Activated naive CD8-positive, alpha-beta T cell treated with anti-CD3 and anti-CD28 coated beads, Interleukin-2, amount 10 ng/mL, durations not matched to agents 7 days and 5 days (primary cell): Measurements from ENCODE around the gene TLCD3B. TPM values are rescaled to one million over a fixed set of nuclear protein-coding genes. Genes with fewer than 3 reads are reported as not detected.
A peak's percentile ranks its signal among the peaks of the same experiment; 100 is the strongest.

Experiments
- ATAC-seq: fragments of 150-1000 bp; cut with Tn5 transposase; one replicate; pipeline ENCODE4 v1.10.0; 2021; ENCODE audit warnings: low read depth, moderate library complexity
- POLR2A ChIA-PET: fragments of 350-600 bp; sonication (Branson Sonifier 250); formaldehyde crosslinking; loops from one replicate; lab custom pipeline; 2021; ENCODE audit warnings: antibody characterized with exemption; lab: Charles Lee
- DNase-seq: peaks from one replicate; pipeline ENCODE4 v3.0.0; 2021
- H3K27ac Mint-ChIP-seq: one replicate; pipeline ENCODE4 v1.8.0; 2022; ENCODE audit warnings: mild to moderate bottlenecking, mixed read lengths
- H3K27me3 Mint-ChIP-seq: one replicate; pipeline ENCODE4 v1.8.0; 2022; ENCODE audit warnings: mild to moderate bottlenecking, moderate library complexity, mixed read lengths
- H3K36me3 Mint-ChIP-seq: one replicate; pipeline ENCODE4 v1.8.0; 2021; ENCODE audit warnings: mild to moderate bottlenecking, mixed read lengths
- H3K4me1 Mint-ChIP-seq: one replicate; pipeline ENCODE4 v1.8.0; 2021; ENCODE audit warnings: mixed read lengths
- H3K4me3 Mint-ChIP-seq: one replicate; pipeline ENCODE4 v1.8.0; 2022; ENCODE audit warnings: mild to moderate bottlenecking, moderate library complexity, mixed read lengths
- H3K9me3 Mint-ChIP-seq: one replicate; pipeline ENCODE4 v1.8.0; 2021; ENCODE audit warnings: mixed read lengths
- total RNA-seq, 2 experiments: library from RNA; stranded (reverse); gene quantifications; one replicate each; pipeline ENCODE4 v1.2.3, GENCODE V29; 2021

The TLCD3B gene
- total RNA-seq, 2 experiments from 2014 or later, result 3.9 to 5.5 TPM

DNA sequence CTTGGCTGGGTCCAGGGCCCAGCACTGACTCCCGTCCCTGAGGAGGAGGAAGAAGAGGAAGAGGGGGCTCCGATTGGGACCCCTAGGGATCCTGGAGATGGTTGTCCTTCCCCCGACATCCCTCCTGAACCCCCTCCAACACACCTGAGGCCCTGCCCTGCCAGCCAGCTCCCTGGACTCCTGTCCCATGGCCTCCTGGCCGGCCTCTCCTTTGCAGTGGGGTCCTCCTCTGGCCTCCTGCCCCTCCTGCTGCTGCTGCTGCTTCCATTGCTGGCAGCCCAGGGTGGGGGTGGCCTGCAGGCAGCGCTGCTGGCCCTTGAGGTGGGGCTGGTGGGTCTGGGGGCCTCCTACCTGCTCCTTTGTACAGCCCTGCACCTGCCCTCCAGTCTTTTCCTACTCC lies 44.1 kb downstream of the TLCD3B start:
- peaks cover 14% of the 10 kb centered on the region for H3K36me3 Mint-ChIP-seq
- no peaks in the 10 kb centered on the region for H3K9me3 Mint-ChIP-seq
- H3K27ac Mint-ChIP-seq, result no peak overlapping the region
- POLR2A ChIA-PET, result no interaction called here
- H3K27me3 Mint-ChIP-seq, result no peaks in the 10 kb centered on the region
- no peak overlapping the region for H3K4me3 Mint-ChIP-seq
- no peak for DNase-seq
- H3K4me1 Mint-ChIP-seq, result no peaks in the 10 kb centered on the region
- ATAC-seq, result no peak

DNA sequence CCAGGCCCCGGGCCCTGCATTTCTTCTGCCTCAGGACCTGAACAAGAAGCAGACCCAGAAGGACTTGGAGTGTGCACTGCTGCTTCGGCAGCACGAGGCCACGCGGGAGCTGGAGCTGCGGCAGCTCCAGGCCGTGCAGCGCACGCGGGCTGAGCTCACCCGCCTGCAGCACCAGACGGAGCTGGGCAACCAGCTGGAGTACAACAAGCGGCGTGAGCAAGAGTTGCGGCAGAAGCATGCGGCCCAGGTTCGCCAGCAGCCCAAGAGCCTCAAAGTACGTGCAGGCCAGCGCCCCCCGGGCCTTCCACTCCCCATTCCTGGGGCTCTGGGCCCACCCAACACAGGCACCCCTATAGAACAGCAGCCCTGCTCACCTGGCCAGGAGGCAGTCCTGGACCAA lies 44.8 kb downstream of the TLCD3B start:
- no peak for ATAC-seq
- Mint-ChIP-seq H3K4me3 (no peak overlapping the region), H3K27ac (no peak overlapping the region), H3K36me3 (peaks cover 15% of the 10 kb centered on the region), H3K27me3 (no peaks in the 10 kb centered on the region), H3K9me3 (no peaks in the 10 kb centered on the region), H3K4me1 (no peaks in the 10 kb centered on the region)
- POLR2A ChIA-PET, result interaction anchor here (1.0 kb wide), 1 partner anchor 13 kb away, joined by 3 read pairs; the partner anchor contains the start of gene TAOK2
- no peak for DNase-seq

DNA sequence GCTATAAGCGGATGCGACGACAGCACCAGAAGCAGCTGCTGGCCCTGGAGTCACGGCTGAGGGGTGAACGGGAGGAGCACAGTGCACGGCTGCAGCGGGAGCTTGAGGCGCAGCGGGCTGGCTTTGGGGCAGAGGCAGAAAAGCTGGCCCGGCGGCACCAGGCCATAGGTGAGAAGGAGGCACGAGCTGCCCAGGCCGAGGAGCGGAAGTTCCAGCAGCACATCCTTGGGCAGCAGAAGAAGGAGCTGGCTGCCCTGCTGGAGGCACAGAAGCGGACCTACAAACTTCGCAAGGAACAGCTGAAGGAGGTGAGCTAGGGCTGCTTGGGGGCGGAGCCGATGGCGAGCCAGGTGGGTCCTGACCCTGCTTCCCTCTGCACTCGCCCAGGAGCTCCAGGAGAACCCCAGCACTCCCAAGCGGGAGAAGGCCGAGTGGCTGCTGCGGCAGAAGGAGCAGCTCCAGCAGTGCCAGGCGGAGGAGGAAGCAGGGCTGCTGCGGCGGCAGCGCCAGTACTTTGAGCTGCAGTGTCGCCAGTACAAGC lies 45.7 kb downstream of the TLCD3B start:
- ATAC-seq, result no peak
- H3K4me3 Mint-ChIP-seq, result no peak overlapping the region

DNA sequence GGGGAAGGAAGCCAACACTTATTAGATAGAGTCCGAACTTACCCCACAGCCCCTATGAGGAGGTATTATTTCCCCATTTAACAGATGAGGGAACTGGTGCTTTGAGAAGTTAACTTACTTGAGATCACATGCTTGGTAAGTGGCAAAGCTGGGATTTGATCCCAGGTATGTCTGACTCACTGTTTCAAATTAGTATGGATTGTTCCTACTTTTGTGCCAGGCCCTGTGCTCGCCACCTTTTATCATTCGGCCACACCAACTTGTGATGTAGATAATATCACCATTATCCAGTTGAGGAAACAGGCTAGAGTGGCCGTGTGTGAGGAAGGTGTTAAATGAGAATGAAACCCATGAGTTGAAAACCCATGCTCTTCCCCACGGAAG lies 46.3 kb downstream of the TLCD3B start:
- no peaks in the 10 kb centered on the region for H3K27me3 Mint-ChIP-seq
- no peak overlapping the region for H3K4me3 Mint-ChIP-seq
- peaks cover 20% of the 10 kb centered on the region for H3K36me3 Mint-ChIP-seq
- no peak for DNase-seq
- POLR2A ChIA-PET, result interaction anchor here (1.0 kb wide), 1 partner anchor 177 kb away, joined by 3 read pairs; no protein-coding TSS in a partner anchor
- no peaks in the 10 kb centered on the region for H3K4me1 Mint-ChIP-seq
- no peak for ATAC-seq
- H3K27ac Mint-ChIP-seq, result no peak overlapping the region
- H3K9me3 Mint-ChIP-seq, result no peaks in the 10 kb centered on the region

More for the DNA sequence above, 45.7 kb downstream of the TLCD3B start:
- H3K9me3 Mint-ChIP-seq, result no peaks in the 10 kb centered on the region
- H3K4me1 Mint-ChIP-seq, result no peaks in the 10 kb centered on the region
- DNase-seq, result no peak
- H3K27me3 Mint-ChIP-seq, result no peaks in the 10 kb centered on the region
- peaks cover 18% of the 10 kb centered on the region for H3K36me3 Mint-ChIP-seq
- POLR2A ChIA-PET, result interaction anchor here (1.0 kb wide), 3 partner anchors 9 to 178 kb away, joined by 3 to 5 read pairs (median 3); partner anchors contain the start of gene TAOK2
- H3K27ac Mint-ChIP-seq, result no peak overlapping the region

DNA sequence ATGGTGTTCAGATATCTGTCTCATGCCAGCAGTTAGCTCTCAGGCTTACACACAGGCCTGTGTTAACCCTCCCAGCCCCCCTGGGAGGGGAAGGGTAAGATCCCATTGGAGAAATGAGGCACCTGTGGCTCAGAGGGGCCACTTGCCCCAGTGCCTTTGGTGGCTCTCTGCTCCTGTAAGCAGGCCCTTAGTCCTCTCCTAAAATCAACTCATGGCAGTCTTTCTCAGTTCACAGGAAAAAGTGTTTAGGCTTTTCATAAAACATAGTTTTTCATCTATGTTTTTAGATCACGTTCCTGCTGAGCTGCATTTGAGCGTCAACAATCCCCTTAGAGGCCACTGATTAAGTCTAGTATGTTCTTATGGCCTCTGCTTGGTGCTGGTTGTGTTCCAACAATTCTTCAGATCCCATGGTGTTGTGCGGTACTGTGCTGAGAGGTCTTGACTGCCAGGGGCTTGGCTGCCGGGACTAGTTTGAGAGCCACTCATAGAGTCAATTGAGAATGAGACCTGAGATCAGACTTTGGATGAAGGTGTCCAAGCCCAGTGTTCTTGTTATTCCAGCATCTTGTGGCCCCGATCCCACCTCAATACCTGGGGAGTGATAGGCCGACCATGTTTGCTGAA lies 46.8 kb downstream of the TLCD3B start:
- H3K27ac Mint-ChIP-seq, result no peak overlapping the region
- H3K36me3 Mint-ChIP-seq, result peaks cover 18% of the 10 kb centered on the region
- H3K4me1 Mint-ChIP-seq, result no peaks in the 10 kb centered on the region
- POLR2A ChIA-PET, result interaction anchor here (1.6 kb wide), 1 partner anchor 11 kb away, joined by 4 read pairs; no protein-coding TSS in a partner anchor
- no peak for DNase-seq
- H3K4me3 Mint-ChIP-seq, result no peak overlapping the region
- no peak for ATAC-seq
- no peaks in the 10 kb centered on the region for H3K9me3 Mint-ChIP-seq
- H3K27me3 Mint-ChIP-seq, result no peaks in the 10 kb centered on the region

DNA sequence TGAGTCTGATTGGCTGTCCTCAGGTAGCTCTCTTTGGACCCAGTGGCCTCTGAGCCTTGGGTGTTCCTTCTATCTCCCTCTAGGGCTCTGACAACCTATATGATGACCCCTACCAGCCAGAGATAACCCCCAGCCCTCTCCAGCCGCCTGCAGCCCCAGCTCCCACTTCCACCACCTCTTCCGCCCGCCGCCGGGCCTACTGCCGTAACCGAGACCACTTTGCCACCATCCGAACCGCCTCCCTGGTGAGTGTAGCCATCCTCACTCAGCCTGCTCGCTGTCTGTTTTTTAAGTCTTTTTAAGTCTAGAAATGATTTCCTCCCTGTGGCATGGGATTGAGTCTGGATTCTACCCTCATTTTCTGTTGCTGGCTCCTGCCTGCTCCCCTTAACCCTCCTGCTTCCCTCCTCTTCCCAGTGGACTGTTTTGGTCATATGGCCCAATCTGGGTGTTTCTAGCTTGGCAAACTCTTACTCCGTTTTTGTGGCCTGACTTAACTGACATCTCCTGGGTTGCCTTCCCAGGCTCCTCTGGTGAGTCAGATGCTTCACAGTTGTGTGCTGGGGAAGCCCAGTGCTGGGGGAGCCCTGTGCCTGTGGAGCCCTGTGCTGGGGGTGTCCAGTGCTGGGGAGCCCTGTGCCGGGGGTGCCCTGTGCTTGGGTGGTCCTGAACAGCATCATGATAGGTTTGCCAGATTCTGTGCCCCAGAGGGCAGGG lies 47.5 kb downstream of the TLCD3B start:
- Mint-ChIP-seq H3K4me3 (no peak overlapping the region), H3K27me3 (no peaks in the 10 kb centered on the region), H3K9me3 (no peaks in the 10 kb centered on the region), H3K27ac (no peak overlapping the region), H3K36me3 (peaks cover 17% of the 10 kb centered on the region), H3K4me1 (no peaks in the 10 kb centered on the region)
- ATAC-seq (no peak), DNase-seq (no peak)
- POLR2A ChIA-PET, result interaction anchor here (1.6 kb wide), 1 partner anchor 10 kb away, joined by 4 read pairs; no protein-coding TSS in a partner anchor

DNA sequence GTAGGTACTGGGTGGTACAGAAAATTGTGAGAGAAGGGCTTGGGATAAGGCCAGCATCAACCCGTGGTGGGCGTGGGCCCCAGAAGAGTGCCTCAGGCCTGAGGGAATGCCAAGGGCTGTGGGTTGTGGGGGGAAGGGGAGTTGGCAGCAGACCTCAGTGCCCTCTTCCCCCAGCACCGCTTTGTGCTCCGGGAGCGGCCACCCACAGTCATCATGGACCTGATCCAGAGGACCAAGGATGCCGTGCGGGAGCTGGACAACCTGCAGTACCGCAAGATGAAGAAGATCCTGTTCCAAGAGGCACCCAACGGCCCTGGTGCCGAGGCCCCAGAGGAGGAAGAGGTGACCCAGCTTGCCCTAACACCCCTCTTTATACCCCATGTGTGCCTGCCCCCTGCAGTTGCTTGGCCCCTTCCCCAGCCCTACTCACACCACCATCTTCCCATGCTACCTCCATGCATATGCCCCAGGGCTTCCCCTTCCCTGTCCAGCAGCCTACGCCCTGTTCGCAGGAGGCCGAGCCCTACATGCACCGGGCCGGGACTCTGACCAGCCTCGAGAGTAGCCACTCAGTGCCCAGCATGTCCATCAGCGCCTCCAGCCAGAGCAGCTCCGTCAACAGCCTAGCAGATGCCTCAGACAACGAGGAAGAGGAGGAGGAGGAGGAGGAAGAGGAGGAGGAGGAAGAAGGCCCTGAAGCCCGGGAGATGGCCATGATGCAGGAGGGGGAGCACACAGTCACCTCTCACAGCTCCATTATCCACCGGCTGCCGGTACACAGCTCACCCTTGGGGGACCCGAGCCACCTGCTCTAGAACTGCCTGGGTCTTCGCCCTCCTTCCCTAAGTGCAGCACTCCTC lies 48.3 kb downstream of the TLCD3B start:
- no peaks in the 10 kb centered on the region for H3K27me3 Mint-ChIP-seq
- POLR2A ChIA-PET, result interaction anchor here (1.6 kb wide), 1 partner anchor 10 kb away, joined by 4 read pairs; no protein-coding TSS in a partner anchor
- no peak overlapping the region for H3K4me3 Mint-ChIP-seq
- no peaks in the 10 kb centered on the region for H3K9me3 Mint-ChIP-seq
- ATAC-seq (no peak), DNase-seq (no peak)
- no peaks in the 10 kb centered on the region for H3K4me1 Mint-ChIP-seq
- peaks cover 17% of the 10 kb centered on the region for H3K36me3 Mint-ChIP-seq
- H3K27ac Mint-ChIP-seq, result no peak overlapping the region

DNA sequence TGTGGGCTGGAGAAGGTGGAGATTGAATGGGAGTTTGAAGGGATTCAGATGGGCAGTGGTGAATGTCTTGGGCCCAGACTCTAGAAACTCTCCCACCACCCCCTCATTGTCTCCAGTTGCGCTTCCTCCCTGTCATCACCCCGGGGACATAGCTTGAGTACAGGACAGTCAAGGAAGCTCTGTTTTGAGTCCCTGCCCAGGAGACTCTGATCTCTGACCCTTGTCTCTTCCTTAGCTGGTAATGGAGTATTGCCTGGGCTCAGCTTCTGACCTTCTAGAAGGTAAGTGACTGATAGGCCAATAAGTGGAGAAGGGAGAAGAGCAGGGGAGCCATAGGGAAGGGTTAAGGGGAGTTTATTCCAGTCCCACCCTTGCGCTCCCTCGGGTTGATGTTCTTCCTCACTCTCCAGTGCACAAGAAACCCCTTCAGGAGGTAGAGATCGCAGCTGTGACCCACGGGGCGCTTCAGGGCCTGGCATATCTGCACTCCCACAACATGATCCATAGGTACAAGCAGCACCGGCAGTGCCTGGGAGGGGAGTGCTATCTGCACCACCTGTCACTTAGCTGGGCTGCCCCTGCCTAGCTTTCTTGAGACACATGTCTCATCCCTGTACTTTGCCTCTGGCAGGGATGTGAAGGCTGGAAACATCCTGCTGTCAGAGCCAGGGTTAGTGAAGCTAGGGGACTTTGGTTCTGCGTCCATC lies 52.4 kb downstream of the TLCD3B start:
- Mint-ChIP-seq H3K27me3 (no peaks in the 10 kb centered on the region), H3K36me3 (peaks cover 14% of the 10 kb centered on the region), H3K4me1 (peaks cover 26% of the 10 kb centered on the region), H3K9me3 (no peaks in the 10 kb centered on the region), H3K4me3 (no peak overlapping the region), H3K27ac (no peak overlapping the region)
- DNase-seq, result no peak
- POLR2A ChIA-PET, result interaction anchor here (2.1 kb wide), 1 partner anchor 11 kb away, joined by 5 read pairs; no protein-coding TSS in a partner anchor
- ATAC-seq, result no peak

DNA sequence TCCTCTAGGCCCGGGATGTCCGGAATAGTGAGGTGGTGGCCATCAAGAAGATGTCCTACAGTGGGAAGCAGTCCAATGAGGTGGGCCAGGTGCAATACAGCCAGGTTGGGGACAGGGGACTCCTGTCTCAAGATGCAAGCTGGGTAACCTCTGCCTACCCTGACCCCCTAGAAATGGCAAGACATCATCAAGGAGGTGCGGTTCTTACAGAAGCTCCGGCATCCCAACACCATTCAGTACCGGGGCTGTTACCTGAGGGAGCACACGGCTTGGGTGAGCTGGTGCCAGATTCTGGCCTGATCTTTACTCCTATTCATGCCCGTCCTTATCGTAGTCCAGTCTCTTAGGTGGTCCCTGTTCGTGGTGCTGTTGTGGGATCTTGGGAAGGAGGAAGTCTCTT lies 53.0 kb downstream of the TLCD3B start:
- no peaks in the 10 kb centered on the region for H3K9me3 Mint-ChIP-seq
- ATAC-seq (no peak), DNase-seq (no peak)
- POLR2A ChIA-PET, result no interaction called here
- peaks cover 16% of the 10 kb centered on the region for H3K36me3 Mint-ChIP-seq
- H3K27ac Mint-ChIP-seq, result no peak overlapping the region
- H3K4me3 Mint-ChIP-seq, result no peak overlapping the region
- no peaks in the 10 kb centered on the region for H3K27me3 Mint-ChIP-seq
- H3K4me1 Mint-ChIP-seq, result peaks cover 30% of the 10 kb centered on the region

DNA sequence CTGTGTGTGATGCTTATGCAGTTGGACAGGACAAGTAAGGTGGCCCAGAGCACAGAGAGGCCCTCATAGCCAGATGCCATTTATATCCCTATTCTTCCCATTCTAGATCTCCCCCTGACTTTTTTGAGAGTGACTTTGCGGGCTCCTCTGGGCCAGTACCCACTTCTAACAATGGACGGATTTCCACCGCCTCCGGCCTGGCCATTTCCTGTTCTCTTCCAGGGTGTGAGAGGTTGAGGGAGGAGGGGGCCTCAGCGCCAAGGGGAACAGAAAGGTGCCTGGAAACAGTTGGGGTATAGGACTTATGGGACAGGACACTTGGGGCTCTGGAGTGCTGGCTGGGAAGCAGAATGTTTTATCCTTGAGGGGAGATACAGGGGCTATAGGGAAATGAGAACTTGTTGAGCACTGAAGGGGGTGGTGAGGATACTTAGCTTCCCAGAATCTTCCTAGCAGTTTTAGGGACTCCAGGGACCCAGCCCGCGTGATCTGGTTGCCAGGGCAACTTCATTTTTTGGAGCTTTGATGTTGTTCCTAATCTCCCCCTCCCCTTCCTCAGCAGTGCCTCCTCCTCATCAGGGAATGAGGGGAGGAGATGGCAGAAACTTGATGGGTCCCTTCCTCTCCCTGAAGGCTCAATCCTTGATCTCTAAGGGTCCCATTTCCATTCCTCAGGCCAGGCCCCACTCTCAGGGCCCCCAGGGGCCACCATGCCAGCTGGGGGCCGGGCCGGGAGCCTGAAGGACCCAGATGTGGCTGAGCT lies 53.8 kb downstream of the TLCD3B start:
- Mint-ChIP-seq H3K27me3 (no peaks in the 10 kb centered on the region), H3K4me3 (no peak overlapping the region), H3K4me1 (peaks cover 34% of the 10 kb centered on the region), H3K9me3 (no peaks in the 10 kb centered on the region), H3K36me3 (peaks cover 19% of the 10 kb centered on the region), H3K27ac (no peak overlapping the region)
- POLR2A ChIA-PET, result interaction anchor here (1.1 to 6.8 kb wide), 3 partner anchors 15 to 51 kb away, joined by 3 to 72 read pairs (median 7); partner anchors contain the start of genes KCTD13 and TMEM219
- ATAC-seq, result no peak
- no peak for DNase-seq

DNA sequence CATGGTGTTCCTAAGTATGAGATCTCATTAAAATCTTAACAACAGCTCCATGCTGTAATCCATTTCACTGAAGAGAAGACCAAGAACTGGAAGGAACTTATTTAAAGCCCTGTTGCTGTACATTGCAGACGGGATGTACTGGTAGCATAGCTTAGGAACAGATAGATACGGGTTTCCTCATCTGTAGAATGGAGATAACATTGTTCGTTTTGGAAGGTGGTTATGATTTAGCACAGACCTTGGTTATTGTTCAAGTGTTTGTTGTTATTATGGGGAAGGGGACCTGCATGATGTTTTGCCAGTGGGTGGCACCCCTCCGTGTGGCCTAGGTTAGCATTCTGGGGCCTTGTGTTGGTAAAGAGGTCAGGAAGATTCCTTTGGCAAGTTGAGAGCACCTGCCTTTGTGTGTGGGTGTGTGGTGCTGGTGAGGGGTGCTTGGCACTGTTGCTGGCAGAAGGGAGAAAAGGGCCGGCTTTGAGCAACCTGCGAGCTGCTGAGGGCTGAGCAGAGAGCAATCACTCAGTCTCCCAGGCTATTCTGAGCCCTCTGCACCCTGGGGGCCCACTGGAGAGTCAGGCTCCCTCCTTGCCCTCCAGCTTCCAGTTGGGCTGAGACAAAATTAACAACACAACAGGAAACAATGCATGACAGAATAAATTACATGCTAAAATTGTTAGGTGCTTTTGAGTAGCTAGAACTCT lies 55.1 kb downstream of the TLCD3B start:
- H3K36me3 Mint-ChIP-seq, result peaks cover 26% of the 10 kb centered on the region
- peak overlapping the region; percentile 58 for H3K27ac Mint-ChIP-seq
- POLR2A ChIA-PET, result interaction anchor here (0.6 to 6.8 kb wide), 5 partner anchors 14 to 297 kb away, joined by 3 to 73 read pairs (median 7); partner anchors contain the start of genes HIRIP3, INO80E, KCTD13 and TMEM219
- no peak for ATAC-seq
- no peak for DNase-seq
- H3K4me3 Mint-ChIP-seq, result peak overlapping the region; percentile 86
- H3K9me3 Mint-ChIP-seq, result no peaks in the 10 kb centered on the region
- H3K4me1 Mint-ChIP-seq, result peaks cover 34% of the 10 kb centered on the region
- H3K27me3 Mint-ChIP-seq, result no peaks in the 10 kb centered on the region
